Skeletal muscle satellite cell (primary cell): ENCODE results near the gene PDE2A.

Experiments
- H3K27me3 ChIP-seq: 2 replicates; pipeline ENCODE4 v1.7.0; 2013; ENCODE audit warnings: low read length; ENCODE audit not compliant: control insufficient read depth, insufficient read depth
- H3K36me3 ChIP-seq: 2 replicates; pipeline ENCODE4 v1.7.0; 2013; ENCODE audit warnings: mild to moderate bottlenecking, control low read depth, low read length; ENCODE audit not compliant: insufficient read depth
- H3K4me1 ChIP-seq: 2 replicates; pipeline ENCODE4 v1.7.0; 2013; ENCODE audit warnings: low read length; ENCODE audit not compliant: control insufficient read depth, insufficient read depth
- H3K4me2 ChIP-seq: 2 replicates; pipeline ENCODE4 v1.7.0; 2013; ENCODE audit warnings: mild to moderate bottlenecking, low read length
- H3K4me3 ChIP-seq: 2 replicates; pipeline ENCODE4 v1.7.0; 2013; ENCODE audit warnings: low read length
- H3K9ac ChIP-seq: 2 replicates; pipeline ENCODE4 v1.7.0; 2013; ENCODE audit warnings: mild to moderate bottlenecking, low read depth, low read length, moderate library complexity
- H3K9me3 ChIP-seq: replicated peaks from 2 replicates; pipeline ENCODE4 v1.7.0; 2013; ENCODE audit warnings: mild to moderate bottlenecking, control low read depth, low read length

Gene PDE2A

GRCh38 chr11:72602250-72602904 lies 71.8 kb downstream of the PDE2A start:
- H3K4me2 ChIP-seq, result no peak overlapping the region
- no peak overlapping the region for H3K9ac ChIP-seq
- H3K27me3 ChIP-seq, result peaks cover 80% of the 10 kb centered on the region
- no peaks in the 10 kb centered on the region for H3K36me3 ChIP-seq
- H3K9me3 ChIP-seq, result no peaks in the 10 kb centered on the region
- H3K4me1 ChIP-seq, result peaks cover 7% of the 10 kb centered on the region
- H3K4me3 ChIP-seq, result no peak overlapping the region

GRCh38 chr11:72600557-72600956 lies 73.7 kb downstream of the PDE2A start:
- Histone ChIP-seq H3K4me1 (no peaks in the 10 kb centered on the region), H3K27me3 (peaks cover 78% of the 10 kb centered on the region), H3K4me2 (no peak overlapping the region), H3K9ac (no peak overlapping the region), H3K36me3 (no peaks in the 10 kb centered on the region), H3K9me3 (no peaks in the 10 kb centered on the region), H3K4me3 (no peak overlapping the region)

DNA sequence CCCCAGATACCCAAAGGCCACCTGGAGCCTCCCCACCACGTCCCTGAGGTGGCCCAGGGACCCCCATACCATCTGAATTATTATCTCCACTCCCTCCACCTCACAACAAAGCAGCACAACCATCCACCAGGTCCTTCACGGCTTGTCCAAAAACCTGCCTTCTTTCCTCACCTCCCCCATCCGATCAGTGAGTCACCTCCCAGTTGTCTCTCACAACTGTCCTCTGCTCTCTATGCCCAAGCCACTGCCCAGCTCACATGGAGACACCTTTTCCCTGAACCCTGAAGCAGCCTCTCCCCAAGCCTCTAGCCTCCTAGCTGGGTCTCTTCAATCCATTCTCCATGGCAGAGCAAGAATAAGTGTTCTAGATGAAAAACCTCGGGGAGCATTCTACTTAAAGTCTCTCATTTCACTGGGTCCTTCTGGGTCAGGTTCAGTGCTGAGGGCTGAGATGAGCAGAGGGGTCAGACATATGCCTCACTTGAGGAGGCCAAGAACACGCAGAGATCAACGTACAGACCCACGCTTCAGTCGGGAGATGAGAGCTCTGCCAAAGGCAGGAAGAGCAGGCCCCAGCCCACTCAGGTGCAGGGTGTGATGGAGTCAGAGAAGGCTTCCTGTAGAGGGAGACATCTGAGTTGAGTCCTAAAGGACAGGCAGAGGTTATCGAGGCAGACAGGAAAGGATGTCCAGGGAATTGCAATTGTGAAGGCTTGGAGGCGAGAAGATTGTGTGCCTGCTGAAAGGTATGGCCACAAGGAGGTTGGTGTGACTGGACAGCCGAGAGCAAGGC lies 74.7 kb downstream of the PDE2A start:
- Histone ChIP-seq H3K27me3 (peaks cover 75% of the 10 kb centered on the region), H3K9me3 (no peaks in the 10 kb centered on the region), H3K4me1 (no peaks in the 10 kb centered on the region), H3K4me2 (no peak overlapping the region), H3K9ac (no peak overlapping the region), H3K4me3 (no peak overlapping the region), H3K36me3 (no peaks in the 10 kb centered on the region)

GRCh38 chr11:72598906-72599305 lies 75.3 kb downstream of the PDE2A start:
- H3K4me2 ChIP-seq, result no peak overlapping the region
- H3K27me3 ChIP-seq, result peaks cover 75% of the 10 kb centered on the region
- no peak overlapping the region for H3K9ac ChIP-seq

GRCh38 chr11:72598466-72598865 lies 75.8 kb downstream of the PDE2A start:
- no peak overlapping the region for H3K4me3 ChIP-seq
- H3K27me3 ChIP-seq, result peaks cover 75% of the 10 kb centered on the region
- H3K9me3 ChIP-seq, result no peaks in the 10 kb centered on the region
- no peaks in the 10 kb centered on the region for H3K4me1 ChIP-seq
- no peak overlapping the region for H3K4me2 ChIP-seq
- no peaks in the 10 kb centered on the region for H3K36me3 ChIP-seq
- no peak overlapping the region for H3K9ac ChIP-seq

More at GRCh38 chr11:72598906-72599305, 75.3 kb downstream of the PDE2A start:
- Histone ChIP-seq H3K4me3 (no peak overlapping the region), H3K36me3 (no peaks in the 10 kb centered on the region), H3K4me1 (no peaks in the 10 kb centered on the region), H3K9me3 (no peaks in the 10 kb centered on the region)

DNA sequence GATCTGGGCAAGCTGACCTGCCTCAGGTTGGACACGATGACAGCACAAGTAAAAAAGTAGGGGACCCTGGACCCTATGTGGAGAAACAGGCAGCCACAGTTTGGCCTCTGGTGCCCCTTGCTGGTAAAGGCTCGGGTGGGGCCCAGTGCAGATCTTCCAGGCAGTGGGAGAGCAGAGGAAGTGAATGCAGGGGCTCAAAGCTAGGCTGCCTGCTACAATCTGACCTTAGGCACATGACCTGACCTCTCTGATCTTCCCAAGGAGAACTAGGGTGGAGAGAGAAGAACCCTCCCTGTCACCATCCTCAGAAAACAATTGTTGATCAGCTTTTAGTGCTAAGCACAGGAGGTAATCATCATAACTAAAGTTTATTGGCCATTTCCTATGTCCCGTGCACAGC lies 76.5 kb downstream of the PDE2A start:
- no peaks in the 10 kb centered on the region for H3K9me3 ChIP-seq
- no peaks in the 10 kb centered on the region for H3K4me1 ChIP-seq
- H3K36me3 ChIP-seq, result no peaks in the 10 kb centered on the region
- H3K27me3 ChIP-seq, result peaks cover 82% of the 10 kb centered on the region
- no peak overlapping the region for H3K4me3 ChIP-seq
- H3K4me2 ChIP-seq, result no peak overlapping the region
- H3K9ac ChIP-seq, result no peak overlapping the region

DNA sequence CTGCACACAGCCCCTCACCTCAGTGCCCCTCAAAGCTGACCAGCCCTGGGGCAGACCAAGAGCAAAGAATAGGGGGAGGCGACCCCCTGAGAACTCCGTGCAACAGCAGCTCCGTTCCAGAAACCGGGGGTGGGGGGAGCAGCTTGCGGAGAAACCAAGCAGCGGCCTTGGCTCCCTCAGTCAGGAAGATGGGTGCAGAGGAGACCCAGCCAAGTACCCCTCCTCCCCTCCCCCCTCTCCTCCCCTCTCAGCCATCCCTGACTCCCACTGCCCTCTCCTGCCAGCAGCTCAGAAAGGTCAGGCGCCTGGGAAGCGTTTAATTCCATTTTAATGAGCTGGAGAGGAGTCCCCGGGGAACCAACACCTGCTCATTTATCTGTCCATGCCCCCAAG lies 78.9 kb downstream of the PDE2A start:
- Histone ChIP-seq H3K4me1 (peaks cover 1% of the 10 kb centered on the region), H3K9ac (no peak overlapping the region), H3K4me2 (no peak overlapping the region), H3K9me3 (no peaks in the 10 kb centered on the region), H3K4me3 (no peak overlapping the region), H3K36me3 (no peaks in the 10 kb centered on the region), H3K27me3 (peaks cover 92% of the 10 kb centered on the region)

- Histone ChIP-seq H3K9me3 (no peaks in the 10 kb centered on the region), H3K9ac (no peak overlapping the region), H3K4me3 (no peak overlapping the region), H3K4me1 (peaks cover 6% of the 10 kb centered on the region), H3K4me2 (no peak overlapping the region), H3K36me3 (no peaks in the 10 kb centered on the region), H3K27me3 (peaks cover 92% of the 10 kb centered on the region)
Observed at GRCh38 chr11:72594493-72595291, 79.5 kb downstream of the PDE2A start.

GRCh38 chr11:72592698-72593495 lies 81.3 kb downstream of the PDE2A start:
- Histone ChIP-seq H3K9me3 (no peaks in the 10 kb centered on the region), H3K4me3 (no peak overlapping the region), H3K4me2 (no peak overlapping the region), H3K36me3 (no peaks in the 10 kb centered on the region), H3K27me3 (peaks cover 94% of the 10 kb centered on the region), H3K9ac (no peak overlapping the region), H3K4me1 (peaks cover 6% of the 10 kb centered on the region)

DNA sequence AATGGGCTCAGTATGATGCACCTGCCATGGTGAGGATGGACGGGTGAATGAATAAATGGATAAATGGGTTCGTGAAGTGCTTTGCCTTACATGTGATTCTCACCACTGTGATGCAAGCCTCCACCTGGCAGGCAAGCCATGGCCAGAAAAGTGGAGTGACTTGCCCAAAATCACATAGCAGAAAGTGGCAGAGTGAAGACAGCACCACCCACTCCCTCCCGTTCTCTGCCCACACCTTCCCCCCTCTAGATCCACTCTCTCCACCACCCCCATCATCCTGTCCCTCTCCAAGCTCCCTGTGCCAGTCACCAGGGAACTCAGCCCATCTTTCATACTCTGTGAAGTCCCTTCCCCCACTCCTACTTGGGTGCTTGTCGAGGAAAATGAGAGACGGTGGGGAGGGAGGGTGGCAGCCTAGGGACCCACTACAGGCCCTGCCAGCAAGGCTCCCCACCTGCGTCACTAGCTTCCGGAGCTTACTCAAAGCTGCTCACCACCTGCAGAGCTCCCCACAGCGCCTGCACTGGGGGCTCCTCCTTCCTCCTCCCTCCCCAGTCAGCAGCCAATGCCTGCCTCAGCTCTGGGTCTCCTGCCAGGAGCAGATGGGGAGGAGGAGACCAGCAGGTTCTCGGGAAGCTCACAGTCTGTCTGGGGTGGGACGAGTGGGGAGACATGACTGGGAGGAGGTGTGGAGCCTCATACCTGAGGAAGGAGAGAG lies 82.3 kb downstream of the PDE2A start:
- Histone ChIP-seq H3K4me1 (peaks cover 6% of the 10 kb centered on the region), H3K4me2 (no peak overlapping the region), H3K27me3 (peaks cover 95% of the 10 kb centered on the region), H3K36me3 (no peaks in the 10 kb centered on the region), H3K9me3 (no peaks in the 10 kb centered on the region), H3K4me3 (no peak overlapping the region), H3K9ac (no peak overlapping the region)
